Measurements from ENCODE around the gene FGFR3.

- no peak for TF ChIP-seq POLR2A (IDR thresholded peaks at IDR 0.05)
- TF ChIP-seq, protein P1, sequence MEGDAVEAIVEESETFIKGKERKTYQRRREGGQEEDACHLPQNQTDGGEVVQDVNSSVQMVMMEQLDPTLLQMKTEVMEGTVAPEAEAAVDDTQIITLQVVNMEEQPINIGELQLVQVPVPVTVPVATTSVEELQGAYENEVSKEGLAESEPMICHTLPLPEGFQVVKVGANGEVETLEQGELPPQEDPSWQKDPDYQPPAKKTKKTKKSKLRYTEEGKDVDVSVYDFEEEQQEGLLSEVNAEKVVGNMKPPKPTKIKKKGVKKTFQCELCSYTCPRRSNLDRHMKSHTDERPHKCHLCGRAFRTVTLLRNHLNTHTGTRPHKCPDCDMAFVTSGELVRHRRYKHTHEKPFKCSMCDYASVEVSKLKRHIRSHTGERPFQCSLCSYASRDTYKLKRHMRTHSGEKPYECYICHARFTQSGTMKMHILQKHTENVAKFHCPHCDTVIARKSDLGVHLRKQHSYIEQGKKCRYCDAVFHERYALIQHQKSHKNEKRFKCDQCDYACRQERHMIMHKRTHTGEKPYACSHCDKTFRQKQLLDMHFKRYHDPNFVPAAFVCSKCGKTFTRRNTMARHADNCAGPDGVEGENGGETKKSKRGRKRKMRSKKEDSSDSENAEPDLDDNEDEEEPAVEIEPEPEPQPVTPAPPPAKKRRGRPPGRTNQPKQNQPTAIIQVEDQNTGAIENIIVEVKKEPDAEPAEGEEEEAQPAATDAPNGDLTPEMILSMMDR (IDR thresholded peaks at IDR 0.05): no peak
Measured at GRCh38 chr4:1851575-1852410, 58.7 kb downstream of the FGFR3 start.

All from thyroid gland (tissue), 4 donors.